ENCODE results near the gene NUP62.
"Not testable (repeated sequence)": the region's sequence is repeated elsewhere in the genome, so short reads cannot be mapped to it uniquely, and the experiment has no call there.

NUP62 gene

DNA sequence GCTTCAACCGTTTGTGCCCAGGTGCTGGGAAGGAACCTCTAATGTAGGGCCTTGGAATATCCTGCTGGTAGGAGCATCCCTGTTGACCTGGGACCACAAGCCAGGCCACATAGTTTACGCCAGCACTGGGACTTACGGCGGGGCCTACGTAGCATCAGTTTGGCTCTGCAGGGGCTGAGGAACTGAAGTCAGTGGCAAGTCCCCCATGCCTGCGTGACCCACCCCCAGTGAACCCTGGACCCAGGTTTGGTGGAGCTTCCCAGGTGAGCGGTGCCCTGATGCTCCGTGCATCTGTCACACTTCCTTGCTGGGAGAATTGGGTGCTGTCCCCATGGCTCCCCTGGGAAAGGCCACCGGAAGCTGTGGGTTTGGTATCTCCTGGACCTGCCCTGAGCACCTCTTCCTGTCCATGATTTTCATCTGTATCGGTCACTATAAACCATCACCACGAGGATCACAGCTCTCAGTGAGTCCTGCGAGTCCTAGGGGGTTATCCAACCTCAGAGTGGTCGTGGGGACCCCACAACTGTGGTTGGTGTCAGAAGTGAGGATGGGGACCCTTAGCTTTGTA is 21.7 kb upstream of the NUP62 start:
- DNase-seq = no peak

DNA sequence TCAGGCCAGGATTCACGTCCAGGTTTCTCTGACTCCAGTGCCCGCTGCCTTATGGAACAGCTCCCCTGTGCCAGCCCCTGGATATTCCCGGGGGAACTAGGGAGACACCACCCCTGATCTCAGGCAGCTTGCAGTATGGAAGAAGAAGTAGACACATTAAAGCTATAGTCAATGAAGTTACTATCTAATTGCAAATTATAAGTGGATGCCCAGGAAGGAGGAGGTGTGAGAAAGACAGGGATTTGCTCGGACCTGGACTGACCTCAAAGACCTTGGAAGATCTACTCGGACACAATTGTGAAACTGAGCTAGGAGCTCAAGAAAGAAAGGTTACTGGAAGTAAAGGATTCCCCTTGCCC is 21.3 kb upstream of the NUP62 start:
- no peak for DNase-seq

DNA sequence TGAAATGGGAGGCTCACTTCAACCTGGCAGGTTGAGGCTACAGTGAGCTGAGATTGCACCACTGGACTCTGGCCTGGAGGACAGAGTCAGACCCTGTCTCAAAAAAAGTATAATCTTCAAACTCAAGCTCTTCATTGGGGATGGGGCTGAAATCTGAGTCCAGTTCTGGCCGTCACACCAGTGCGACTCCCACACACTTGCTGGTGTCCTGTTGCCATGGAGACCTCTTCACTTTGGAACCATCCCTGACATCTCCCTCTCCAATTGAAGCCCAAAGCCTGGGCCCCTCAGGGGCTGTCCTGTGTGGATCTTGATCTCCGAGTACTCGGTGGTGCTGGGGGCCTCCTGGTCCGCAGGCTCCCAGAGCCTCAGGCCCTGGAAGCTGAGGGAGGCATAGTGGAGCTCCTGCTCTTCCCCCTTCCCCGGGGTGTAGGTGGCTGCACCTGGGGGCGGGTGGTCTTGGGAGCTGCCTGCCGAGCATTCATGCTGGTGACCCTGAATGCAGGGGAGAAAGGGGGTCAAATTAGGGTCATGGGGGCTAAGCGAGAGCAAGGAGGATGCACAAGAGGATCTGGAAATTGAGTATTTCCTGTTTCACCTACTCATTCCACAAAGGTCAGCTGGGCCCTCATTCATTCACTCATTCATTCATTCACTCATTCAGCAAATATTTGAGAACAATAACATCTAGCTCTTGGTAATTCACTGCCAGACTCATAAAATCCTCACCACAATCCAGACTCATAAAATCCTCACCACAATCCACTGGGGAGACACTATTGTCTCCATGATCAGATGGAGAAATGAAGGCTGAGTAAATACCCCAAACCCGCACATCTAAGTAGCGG is 20.7 kb upstream of the NUP62 start:
- no peak for DNase-seq

DNA sequence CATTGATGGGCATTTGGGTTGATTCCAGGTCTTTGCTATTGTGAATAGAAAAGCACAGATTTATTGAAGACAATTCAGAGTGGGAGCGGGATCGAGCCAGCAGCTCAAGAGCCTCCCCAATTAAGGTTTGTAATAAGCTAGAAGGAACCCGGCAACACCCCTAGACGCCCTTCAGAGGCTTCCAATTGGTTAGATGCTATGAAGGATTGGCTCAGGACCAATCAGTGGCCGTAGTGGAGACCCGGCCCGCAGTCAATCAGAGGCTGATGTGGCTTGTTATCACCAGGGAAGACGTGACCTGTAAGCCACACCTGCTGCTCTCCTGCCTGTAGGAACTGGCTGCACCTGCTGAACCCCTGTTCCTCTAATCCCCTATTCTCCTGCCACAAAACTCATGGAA is 17.1 kb upstream of the NUP62 start:
- DNase-seq = no peak

DNA sequence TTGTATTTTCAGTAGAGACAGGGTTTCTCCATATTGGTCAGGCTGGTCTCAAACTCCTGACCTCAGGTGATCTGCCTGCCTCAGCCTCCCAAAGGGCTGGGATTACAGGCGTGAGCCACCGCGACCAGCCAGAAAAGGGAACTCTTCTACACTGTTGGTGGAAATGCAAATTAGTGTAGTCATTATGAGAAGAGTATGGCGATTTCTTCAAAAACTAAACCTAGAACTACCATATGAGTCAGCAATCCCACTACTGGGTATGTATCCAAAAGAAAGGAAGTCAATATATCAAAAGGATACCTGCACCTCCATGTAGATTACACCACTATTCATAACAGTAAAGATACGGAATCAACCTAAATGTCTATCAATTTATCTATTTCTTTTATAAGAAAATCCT is 15.3 kb upstream of the NUP62 start:
- DNase-seq = not testable (repeated sequence)

DNA sequence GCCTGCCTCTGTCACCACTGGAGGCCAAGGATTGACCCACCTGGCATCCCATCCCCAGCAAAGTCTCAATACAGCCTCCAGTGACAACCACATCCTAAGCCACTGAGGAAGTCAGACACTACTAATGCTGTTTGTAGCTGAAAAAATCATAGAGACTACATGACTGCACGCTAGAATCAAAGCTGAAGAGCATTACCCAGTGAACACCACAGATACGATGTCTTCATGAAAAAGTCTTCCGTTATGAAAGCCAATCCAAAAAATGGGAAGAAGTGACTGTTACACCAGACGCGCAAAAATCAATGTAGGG is 11.1 kb upstream of the NUP62 start:
- no peak for DNase-seq

DNA sequence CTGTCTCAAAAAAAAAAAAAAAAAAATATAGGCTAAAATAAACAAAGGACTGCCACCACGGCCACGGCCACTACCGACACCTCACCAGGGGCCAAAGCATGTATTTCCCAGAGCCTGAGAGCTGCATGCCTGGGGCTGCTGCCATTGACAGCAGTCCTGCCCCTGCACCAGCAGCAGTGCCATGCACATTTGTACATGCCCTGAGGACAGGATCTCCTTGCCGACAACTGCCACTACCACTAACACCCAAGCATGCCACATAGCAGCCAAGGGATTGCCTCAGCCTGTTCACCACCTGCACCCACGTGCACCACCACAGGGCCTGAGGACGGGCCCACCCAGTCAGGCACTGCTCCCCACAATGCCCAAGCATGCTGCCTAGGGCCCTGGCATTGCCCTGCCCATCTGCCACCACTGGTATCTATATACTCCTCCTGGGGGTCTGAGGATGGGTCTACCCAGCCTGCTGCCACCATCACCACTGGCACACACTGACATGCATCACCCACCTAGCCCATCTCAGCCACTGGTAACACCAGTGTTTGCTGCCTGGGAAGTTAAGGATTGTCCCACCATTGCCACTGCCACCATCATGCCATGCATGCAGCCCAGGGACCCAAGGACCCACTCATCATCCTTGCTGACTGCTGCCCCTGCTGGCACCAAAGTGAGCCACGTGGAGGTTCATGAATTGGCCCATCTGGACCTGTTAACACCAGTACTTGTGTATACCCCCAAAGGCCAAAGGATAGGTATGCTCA is 10.6 kb upstream of the NUP62 start:
- DNase-seq = no peak

DNA sequence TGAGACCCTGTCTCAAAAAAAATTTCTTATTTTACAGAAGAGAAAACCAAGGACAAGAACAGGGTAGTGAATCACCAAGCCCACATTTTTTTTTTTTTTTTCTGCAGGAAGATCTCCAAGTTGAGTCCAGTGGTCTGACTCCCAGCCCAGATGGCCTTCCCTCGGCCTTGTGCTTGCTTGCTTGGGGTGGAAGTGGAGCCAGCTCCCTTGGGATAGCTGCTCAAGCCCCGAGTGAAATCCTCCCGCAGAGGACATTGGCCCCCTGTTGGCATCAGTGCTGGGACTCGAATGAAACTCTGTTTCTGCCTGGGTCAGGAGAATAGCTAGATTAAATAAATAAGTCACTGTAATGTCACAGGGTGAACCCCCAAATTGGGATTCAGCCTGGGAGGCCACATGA is 9.4 kb upstream of the NUP62 start:
- DNase-seq = no peak

DNA sequence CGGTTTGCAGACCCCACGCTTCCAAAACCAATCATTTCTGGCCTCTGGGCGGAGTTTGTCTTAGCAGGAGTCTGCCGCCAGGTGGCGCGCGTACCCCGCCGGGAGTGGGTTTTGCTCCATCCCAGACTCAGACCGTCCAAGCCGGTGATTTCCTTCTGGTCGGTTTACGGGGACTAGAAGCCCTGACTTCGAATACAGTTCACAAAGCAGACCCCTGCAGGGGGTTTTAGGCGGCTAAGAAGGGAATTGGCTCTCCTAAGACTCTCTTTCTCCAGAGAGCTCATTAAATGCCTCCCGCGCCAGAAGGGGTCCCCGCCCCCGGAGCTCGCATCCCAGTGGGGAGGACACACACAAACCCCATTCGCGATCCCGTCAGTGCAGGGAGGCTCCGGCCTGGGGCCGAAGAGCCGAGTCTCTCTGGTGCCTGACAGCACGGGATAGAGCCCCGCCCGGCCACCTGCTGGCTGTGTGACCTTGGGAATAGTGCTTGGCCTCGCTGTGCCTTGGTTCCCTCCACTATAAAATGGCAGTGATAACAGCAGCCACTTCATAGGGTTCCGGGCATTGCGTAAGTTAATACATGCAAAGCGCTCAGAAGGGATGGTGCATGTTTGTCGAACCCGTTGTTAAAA is 8.6 kb upstream of the NUP62 start:
- DNase-seq = peak; percentile 71

DNA sequence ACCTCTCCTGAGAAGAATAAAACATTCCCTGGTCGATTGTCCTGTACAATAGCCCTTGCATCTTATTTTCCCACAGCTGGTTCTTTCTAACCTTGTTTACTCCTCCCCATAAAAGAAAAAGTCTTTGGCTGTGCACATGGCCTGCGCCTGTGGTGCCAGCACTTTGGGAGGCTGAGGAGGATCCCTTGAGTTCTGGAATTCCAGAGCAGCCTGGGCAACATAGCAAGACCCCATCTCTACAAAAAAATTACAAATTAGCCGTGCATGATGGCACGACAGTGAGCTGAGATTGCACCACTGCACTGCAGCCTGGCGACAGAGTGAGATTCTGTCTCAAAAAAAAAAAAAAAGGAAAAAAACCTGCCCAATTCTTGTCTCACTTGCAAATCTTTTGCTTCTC is 7.2 kb upstream of the NUP62 start:
- no peak for DNase-seq

DNA sequence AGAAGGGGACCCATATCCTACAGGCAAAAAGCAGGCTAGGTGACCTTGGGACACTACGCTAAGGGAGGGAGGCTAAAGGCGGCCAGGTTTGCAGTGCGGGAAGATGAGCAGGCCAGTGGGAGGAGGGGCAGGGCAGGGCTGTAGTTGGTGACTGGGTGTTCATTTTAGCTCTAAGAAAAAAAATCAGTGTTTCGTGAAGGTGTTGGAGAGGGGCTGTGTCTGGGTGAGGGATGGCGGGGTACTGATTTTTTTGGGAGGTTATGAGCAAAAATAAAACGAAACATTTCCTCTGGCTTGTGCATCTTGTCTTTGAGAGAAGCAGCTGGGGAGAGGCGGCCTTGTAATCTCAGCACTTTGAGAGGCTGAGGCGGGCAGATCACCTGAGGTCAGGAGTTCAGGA is 4.3 kb upstream of the NUP62 start:
- DNase-seq = no peak

DNA sequence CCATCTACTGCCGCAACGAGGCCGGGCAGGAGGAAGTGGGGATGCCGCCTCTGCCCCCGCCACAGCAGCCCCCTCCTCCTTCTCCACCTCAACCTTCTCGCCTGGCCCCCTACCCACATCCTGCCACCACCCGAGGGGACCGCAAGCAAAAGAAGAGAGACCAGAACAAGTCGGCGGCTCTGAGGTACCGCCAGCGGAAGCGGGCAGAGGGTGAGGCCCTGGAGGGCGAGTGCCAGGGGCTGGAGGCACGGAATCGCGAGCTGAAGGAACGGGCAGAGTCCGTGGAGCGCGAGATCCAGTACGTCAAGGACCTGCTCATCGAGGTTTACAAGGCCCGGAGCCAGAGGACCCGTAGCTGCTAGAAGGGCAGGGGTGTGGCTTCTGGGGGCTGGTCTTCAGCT is 3.4 kb upstream of the NUP62 start:
- DNase-seq = no peak

DNA sequence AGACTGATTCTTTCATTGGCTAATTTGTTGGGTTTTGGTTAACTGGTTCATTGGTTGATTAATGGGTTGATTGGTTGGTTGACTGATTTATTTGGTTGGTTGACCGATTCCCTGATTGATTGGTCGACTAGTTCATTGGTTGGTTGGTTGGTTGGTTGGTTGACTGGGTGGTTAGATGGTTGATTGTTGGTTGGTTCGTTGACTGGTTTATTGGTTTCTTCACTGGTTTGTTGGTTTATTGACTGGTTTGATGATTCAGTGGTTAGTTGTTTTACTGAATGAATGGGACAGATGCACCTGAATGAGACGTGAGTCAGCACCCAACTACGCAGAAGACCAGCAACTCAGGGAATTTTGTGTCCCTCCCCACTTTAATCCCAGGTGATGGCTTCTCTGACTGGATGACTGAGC is 2.7 kb upstream of the NUP62 start:
- no peak for DNase-seq

DNA sequence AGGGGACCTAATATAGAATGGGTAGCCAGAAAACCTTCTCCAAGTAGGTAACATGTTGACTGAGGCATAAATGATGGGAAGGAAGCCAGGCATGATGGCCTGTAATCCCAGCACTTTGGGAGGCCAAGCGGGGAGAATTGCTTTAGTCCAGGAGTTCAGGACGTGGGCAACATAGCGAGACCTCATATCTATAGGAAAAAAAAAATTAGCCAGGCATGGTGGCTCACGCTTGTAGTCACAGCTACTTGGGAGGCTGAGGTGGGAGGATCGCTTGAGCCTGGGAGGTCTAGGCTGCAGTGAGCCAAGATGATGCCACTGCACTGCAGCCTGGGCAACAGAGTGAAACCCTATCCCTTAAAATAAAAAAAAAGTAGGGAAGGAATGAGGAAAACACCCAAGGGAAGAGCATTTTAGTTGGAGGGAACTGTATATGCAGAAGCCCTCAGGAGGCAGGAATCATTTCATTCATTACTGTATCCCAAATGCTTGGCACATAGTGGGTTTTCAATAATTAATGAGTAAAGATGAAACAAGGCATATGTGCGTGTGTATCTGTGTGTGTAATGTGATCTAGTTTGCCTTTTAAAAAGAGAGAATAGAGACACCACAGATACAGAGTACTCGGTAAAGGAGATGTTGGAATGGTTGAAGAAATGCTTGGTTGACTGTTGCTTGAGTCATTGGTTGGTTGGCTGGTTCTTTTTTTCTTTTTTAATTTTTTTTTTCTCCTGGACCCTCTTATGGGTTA is 2.2 kb upstream of the NUP62 start:
- no peak for DNase-seq

DNA sequence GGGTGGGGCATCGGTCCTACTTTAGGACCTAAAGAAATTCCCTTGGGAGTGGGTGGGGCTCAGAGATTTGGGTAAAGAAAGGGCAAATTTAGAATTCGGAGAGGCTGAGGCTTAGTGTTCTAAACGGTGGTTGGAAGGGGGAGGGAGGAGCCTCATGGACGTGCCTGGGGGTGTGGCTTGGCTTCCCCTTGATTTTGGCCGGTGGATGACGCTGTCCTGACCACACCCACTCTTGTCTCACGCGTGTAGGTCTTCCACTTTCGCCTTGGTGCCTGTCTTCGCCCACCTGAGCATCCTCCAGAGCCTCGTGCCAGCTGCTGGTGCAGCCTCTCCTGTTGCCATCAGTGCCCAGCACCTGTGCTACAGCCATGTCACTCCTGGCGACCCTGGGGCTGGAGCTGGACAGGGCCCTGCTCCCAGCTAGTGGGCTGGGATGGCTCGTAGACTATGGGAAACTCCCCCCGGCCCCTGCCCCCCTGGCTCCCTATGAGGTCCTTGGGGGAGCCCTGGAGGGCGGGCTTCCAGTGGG is 1.2 kb upstream of the NUP62 start:
- DNase-seq = no peak

DNA sequence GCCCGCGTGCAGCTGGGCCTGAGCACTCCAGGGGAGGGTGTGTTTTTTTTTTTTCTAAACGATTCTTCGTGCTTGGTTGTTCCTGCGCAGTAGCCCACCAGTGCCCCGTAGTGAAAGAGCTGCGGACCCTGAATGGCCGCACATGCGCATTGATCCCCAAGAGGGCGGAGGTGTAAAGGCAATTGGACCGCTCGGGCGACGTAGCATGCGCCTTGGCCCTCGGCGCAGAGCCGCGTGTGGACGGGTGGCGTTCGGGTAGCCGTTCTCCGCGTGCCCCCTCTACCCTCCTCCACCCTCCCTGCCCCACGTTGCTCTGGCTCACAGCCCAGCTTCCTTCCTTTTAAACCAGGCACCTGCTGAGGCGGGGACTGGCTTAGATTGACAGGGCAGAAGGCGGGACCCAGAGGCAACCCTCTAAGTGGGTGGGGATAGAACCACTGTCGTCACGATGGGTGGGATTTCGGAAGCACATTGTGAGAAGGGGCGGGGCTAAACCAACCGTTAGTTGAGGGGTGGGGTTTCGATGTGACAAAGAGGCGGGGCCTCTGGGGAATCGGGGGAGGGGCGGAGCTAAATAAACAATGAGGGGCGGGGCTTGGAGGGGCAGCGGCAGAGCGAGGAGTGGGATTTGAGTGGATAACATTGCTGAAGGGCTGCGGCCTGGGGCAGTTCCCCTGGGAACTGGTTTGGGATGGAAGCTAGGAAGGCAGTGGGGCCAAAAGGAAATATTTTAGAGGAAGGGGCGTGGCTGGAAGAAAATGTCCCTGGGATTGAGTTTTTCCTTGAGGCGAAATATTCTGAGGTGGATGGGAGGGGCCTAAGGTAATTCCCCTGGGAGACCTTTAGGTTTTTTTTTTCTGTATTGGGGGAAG is 543 bp upstream of the NUP62 start:
- DNase-seq = peak; percentile 90

DNA sequence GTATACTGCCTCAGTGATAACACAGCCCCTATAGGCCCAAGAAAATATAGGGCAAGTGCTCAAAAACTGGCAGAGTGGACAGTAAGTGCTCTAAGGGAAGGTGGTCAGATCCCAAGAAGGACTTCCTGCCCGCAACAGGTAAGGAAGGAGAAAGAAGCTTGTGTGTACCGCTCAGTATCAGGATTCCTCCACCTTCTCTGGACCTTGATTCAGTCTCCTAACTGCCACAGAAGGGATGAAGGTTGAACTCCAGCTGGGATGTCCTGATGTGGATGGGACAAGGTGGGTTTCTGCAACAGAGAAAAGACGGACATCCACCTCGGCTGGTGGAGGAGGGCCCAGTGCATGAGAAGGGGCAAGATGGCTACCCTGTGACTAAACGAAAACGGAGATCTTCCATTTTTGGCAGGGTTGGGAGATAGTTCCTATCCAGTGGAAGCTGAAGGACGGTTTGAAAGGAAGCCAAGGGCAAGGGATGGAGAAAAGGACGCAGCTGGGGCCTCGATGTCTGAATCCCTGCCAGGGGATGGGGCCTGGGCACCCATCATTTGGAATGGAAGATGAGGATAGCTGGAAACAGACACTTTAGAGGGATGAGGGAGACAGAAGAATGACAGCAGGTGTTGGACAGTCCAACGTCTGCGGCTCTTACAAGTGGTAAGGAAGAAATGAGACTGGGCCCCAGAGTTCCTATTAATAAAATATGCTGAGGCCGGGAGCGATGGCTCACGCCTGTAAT is 1.6 kb downstream of the NUP62 start:
- DNase-seq = no peak

DNA sequence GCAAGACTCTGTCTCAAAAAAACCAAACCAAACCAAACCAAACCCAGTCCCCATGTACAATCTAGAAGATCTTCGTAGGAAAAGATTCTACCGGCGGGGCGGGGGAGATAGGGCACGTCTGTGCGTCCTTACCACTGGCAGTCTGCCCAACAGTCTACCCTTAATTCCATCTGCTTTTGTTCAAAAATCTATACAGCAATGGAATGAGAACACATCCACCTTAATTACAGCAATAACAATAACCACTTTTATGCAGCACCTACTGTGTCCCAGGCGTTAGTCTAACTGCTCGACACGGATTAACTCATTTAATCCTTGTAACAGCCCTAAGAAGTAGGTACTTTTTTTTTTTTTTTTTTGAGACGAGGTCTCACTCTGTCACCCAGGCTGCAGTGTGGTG is 2.8 kb downstream of the NUP62 start:
- no peak for DNase-seq

DNA sequence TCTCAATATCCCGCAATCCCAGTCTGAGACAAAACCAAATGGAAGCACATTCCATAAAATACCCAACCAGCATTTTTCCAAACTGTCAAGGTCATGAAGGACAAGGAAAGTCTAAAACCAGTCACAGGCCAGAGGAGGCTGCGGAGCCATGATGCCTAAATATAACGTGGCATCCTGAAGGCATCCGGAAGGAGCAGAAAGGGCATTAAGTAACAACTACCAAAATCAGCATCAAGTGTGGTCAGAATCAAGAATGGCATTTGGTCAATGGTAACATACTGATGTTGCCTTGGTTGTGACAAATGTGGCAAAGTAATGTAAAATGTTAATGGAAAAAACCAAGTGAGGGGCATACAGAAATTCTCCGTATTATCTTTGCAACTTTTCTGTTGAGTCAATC is 3.8 kb downstream of the NUP62 start:
- DNase-seq = no peak

DNA sequence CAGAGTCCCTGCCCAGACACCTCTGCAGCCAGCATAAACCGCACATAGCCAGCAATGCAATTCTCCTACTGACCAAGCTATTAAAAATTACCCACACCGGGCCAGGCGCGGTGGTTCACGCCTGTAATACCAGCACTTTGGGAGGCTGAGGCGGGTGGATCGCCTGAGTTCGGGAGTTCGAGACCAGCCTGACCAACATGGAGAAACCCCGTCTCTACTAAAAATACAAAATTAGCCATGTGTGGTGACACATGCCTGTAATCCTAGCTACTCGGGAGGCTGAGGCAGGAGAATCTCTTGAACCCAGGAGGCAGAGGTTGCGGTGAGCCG is 4.5 kb downstream of the NUP62 start:
- DNase-seq = not testable (repeated sequence)
